Cardiac muscle cell (in vitro differentiated cells and primary cell): ENCODE results near the gene PCDHGA6. TPM values are rescaled to one million over a fixed set of nuclear protein-coding genes. Genes with fewer than 3 reads are reported as not detected.
"Not testable (repeated sequence)": the region's sequence is repeated elsewhere in the genome, so short reads cannot be mapped to it uniquely, and the experiment has no call there.

Experiments used
- DNase-seq, 2 donors: peaks; one replicate each; pipeline versions ENCODE4 v3.0.0 to v3.0.0-alpha.2; 2010 to 2017; ENCODE audit warnings: low read depth in 1 of 2, low spot score in 1 of 2
- H3K27ac ChIP-seq: fragments of 200-600 bp; sonication (generic); 2 replicates; pipeline ENCODE4 v1.5.1; 2016
- H3K27me3 ChIP-seq: fragments of 200-600 bp; sonication (generic); 2 replicates; pipeline ENCODE4 v1.6.0; 2016; ENCODE audit warnings: control low read depth
- H3K36me3 ChIP-seq: fragments of 200-600 bp; sonication (generic); 2 replicates; pipeline ENCODE4 v1.5.1; 2016; ENCODE audit warnings: control low read depth
- H3K4me1 ChIP-seq: fragments of 200-600 bp; sonication (generic); 2 replicates; pipeline ENCODE4 v1.8.1; 2017; ENCODE audit warnings: low read depth, mild to moderate bottlenecking, mixed run types
- H3K4me3 ChIP-seq: fragments of 200-600 bp; sonication (generic); 2 replicates; pipeline ENCODE4 v1.5.1; 2016; ENCODE audit warnings: mild to moderate bottlenecking
- H3K9me3 ChIP-seq: fragments of 200-600 bp; sonication (generic); 2 replicates; pipeline ENCODE4 v1.5.1; 2017; ENCODE audit warnings: low read depth, mild to moderate bottlenecking, control low read depth
- polyA plus RNA-seq: library from polyadenylated mRNA; unstranded; fragments of >200 nt; fragmentation: Nextera tagmentation; extraction: Ambion mirVana; gene quantifications from 2 replicates; pipeline ENCODE4 v1.2.1, GENCODE V29; 2016
- total RNA-seq: library from RNA; depleted of rRNA; stranded (reverse); fragments of >200 nt; gene quantifications from 2 replicates; pipeline ENCODE4 v1.2.3, GENCODE V29; 2016
- TF ChIP-seq, protein P1 (sequence below): IDR thresholded peaks from 2 replicates; pipeline ENCODE4 v1.5.1; 2012; ENCODE audit warnings: low read depth, mild to moderate bottlenecking, low read length

Gene PCDHGA6
- total and polyA plus RNA-seq, 2 experiments from 2014 or later, result 0.66 TPM; not detected in 1

- H3K9me3 ChIP-seq, H3K27me3 ChIP-seq, H3K27ac ChIP-seq, H3K4me1 ChIP-seq, H3K36me3 ChIP-seq: not testable (repeated sequence)
- TF ChIP-seq, protein P1, sequence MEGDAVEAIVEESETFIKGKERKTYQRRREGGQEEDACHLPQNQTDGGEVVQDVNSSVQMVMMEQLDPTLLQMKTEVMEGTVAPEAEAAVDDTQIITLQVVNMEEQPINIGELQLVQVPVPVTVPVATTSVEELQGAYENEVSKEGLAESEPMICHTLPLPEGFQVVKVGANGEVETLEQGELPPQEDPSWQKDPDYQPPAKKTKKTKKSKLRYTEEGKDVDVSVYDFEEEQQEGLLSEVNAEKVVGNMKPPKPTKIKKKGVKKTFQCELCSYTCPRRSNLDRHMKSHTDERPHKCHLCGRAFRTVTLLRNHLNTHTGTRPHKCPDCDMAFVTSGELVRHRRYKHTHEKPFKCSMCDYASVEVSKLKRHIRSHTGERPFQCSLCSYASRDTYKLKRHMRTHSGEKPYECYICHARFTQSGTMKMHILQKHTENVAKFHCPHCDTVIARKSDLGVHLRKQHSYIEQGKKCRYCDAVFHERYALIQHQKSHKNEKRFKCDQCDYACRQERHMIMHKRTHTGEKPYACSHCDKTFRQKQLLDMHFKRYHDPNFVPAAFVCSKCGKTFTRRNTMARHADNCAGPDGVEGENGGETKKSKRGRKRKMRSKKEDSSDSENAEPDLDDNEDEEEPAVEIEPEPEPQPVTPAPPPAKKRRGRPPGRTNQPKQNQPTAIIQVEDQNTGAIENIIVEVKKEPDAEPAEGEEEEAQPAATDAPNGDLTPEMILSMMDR, result peak; percentile 50
- peak; percentile 44 to 50 for DNase-seq
- peak within 1 kb of the TSS; percentile 33 for H3K4me3 ChIP-seq
Observed at GRCh38 chr5:141387557-141388311, 14.0 kb downstream of the PCDHGA6 start, which contains the start of gene PCDHGB4. Gene PCDHGB4, plus strand, starts transcription at chr5:141387698. Its CDS starts 187 bp downstream, at chr5:141387885.

- H3K27me3 ChIP-seq, result no peaks in the 10 kb centered on the region
- no peaks in the 10 kb centered on the region for H3K4me1 ChIP-seq
- no peaks in the 10 kb centered on the region for H3K36me3 ChIP-seq
- TF ChIP-seq, protein P1, result no peak
- H3K4me3 ChIP-seq, result no peak overlapping the region
- peaks cover 7% of the 10 kb centered on the region for H3K9me3 ChIP-seq
- no peak overlapping the region for H3K27ac ChIP-seq
- DNase-seq, result no peak
Observed at GRCh38 chr5:141388661-141389060, 15.0 kb downstream of the PCDHGA6 start.

DNA sequence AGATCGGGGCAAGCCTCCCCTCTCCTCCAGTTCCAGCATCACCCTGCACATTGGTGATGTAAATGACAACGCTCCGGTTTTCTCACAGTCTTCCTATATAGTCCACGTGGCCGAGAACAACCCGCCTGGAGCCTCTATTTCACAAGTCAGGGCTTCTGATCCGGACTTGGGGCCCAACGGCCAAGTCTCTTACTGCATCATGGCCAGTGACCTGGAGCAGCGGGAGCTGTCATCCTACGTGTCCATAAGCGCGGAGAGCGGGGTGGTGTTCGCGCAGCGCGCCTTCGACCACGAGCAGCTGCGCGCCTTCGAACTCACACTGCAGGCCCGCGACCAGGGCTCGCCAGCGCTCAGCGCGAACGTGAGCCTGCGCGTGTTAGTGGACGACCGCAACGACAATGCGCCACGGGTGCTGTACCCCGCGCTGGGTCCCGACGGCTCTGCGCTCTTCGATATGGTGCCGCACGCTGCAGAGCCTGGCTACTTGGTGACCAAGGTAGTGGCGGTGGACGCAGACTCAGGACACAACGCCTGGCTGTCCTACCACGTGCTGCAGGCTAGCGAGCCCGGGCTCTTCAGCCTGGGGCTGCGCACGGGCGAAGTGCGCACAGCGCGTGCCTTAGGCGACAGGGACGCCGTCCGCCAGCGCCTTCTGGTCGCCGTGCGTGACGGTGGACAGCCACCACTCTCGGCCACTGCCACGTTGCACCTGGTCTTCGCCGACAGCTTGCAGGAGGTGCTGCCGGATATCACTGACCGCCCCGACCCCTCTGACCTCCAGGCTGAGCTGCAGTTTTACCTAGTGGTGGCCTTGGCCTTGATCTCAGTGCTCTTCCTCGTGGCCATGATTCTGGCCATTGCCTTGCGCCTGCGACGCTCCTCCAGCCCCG, 15.7 kb downstream of the PCDHGA6 start:
- Histone ChIP-seq H3K36me3 (no peaks in the 10 kb centered on the region), H3K4me1 (no peaks in the 10 kb centered on the region), H3K4me3 (no peak overlapping the region), H3K9me3 (peaks cover 7% of the 10 kb centered on the region), H3K27ac (no peak overlapping the region), H3K27me3 (no peaks in the 10 kb centered on the region)
- no peak for DNase-seq
- TF ChIP-seq, protein P1, result no peak

GRCh38 chr5:141392429-141393198, 18.9 kb downstream of the PCDHGA6 start, which contains the start of gene PCDHGA8:
Gene PCDHGA8, plus strand, starts transcription at chr5:141392633. Its CDS starts 181 bp downstream, at chr5:141392814.
- no peak within 1 kb of the TSS for H3K27ac ChIP-seq
- H3K9me3 ChIP-seq, result peaks cover 7% of the 10 kb centered on the region
- no peak for DNase-seq
- TF ChIP-seq, protein P1, result no peak
- H3K4me3 ChIP-seq, result no peak within 1 kb of the TSS
- H3K4me1 ChIP-seq, result no peaks in the 10 kb centered on the region
- no peaks in the 10 kb centered on the region for H3K36me3 ChIP-seq
- no peaks in the 10 kb centered on the region for H3K27me3 ChIP-seq

DNA sequence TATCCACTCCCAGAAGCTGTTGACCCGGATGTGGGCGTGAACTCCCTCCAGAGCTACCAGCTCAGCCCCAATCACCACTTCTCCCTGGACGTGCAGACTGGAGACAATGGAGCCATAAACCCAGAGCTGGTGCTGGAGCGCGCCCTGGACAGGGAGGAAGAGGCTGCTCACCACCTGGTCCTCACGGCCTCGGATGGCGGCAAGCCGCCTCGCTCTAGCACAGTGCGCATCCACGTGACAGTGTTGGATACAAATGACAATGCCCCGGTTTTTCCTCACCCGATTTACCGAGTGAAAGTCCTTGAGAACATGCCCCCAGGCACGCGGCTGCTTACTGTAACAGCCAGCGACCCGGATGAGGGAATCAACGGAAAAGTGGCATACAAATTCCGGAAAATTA, 19.6 kb downstream of the PCDHGA6 start:
- no peaks in the 10 kb centered on the region for H3K27me3 ChIP-seq
- no peaks in the 10 kb centered on the region for H3K36me3 ChIP-seq
- H3K4me1 ChIP-seq, result no peaks in the 10 kb centered on the region
- no peak overlapping the region for H3K4me3 ChIP-seq
- peaks cover 7% of the 10 kb centered on the region for H3K9me3 ChIP-seq
- no peak overlapping the region for H3K27ac ChIP-seq
- DNase-seq, result no peak
- TF ChIP-seq, protein P1, result no peak

- not testable (repeated sequence) for H3K9me3 ChIP-seq
Observed at GRCh38 chr5:141394401-141395187, 20.9 kb downstream of the PCDHGA6 start.

More at GRCh38 chr5:141394401-141395187, 20.9 kb downstream of the PCDHGA6 start:
- not testable (repeated sequence) for H3K4me3 ChIP-seq, H3K27ac ChIP-seq, H3K4me1 ChIP-seq, H3K27me3 ChIP-seq, DNase-seq, H3K36me3 ChIP-seq
